ENCODE results near the gene JAG2. TPM values are rescaled to one million over a fixed set of nuclear protein-coding genes. Genes with fewer than 3 reads are reported as not detected.

Gene JAG2
- total and polyA plus RNA-seq, 3 experiments from 2014 or later: 0.15 to 1.2 (median 0.37) TPM

- Mint-ChIP-seq H3K27me3 (peaks cover 26 to 38% of the 10 kb centered on the region in 2 donors), H3K4me3 (no peak overlapping the region), H3K36me3 (peaks cover 0 to 6% (median 0%) of the 10 kb centered on the region in 3 donors), H3K27ac (no peak overlapping the region), H3K9me3 (no peaks in the 10 kb centered on the region), H3K4me1 (peaks cover 0 to 7% (median 0%) of the 10 kb centered on the region in 3 donors)
- POLR2A ChIA-PET: no interaction called here
- Histone ChIP-seq H3K4me3 (ENCODE audit: low read length) (no peak overlapping the region), H3K9me3 (ENCODE audit: low read length) (no peaks in the 10 kb centered on the region), H3K36me3 (ENCODE audit: insufficient read depth, low read length) (no peaks in the 10 kb centered on the region), H3K27me3 (ENCODE audit: insufficient read depth, low read length, poor library complexity, severe bottlenecking) (no peaks in the 10 kb centered on the region), H3K4me1 (ENCODE audit: insufficient read depth, low read length) (no peaks in the 10 kb centered on the region), H3K27ac (ENCODE audit: low read depth, low read length) (no peak overlapping the region)
- CTCF ChIA-PET: interaction anchor here (1.2 kb wide), 1 partner anchor 18 kb away, joined by 3 read pairs; no protein-coding TSS in a partner anchor
- no peak for DNase-seq
Measured at GRCh38 chr14:105107781-105108515, 60.6 kb downstream of the JAG2 start.

DNA sequence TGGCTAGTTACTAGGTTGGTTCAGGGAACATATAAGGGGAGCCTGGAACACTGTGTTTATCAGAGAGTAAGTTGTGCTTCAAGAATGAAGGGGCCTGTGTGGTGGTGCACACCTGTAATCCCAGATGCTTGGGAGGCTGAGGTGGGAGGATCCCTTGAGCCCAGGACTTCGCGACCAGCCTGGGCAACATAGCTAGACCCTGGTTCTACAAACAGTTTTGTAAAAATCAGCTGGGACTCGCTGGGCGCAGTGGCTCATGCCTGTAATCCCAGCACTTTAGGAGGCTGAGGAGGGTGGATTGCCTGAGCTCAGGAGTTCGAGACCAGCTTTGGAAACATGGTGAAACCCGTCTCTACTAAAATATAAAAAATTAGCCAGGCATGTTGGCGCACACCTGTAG is 61.2 kb downstream of the JAG2 start:
- Mint-ChIP-seq H3K27ac (no peak overlapping the region), H3K36me3 (peaks cover 0 to 6% (median 0%) of the 10 kb centered on the region in 3 donors), H3K27me3 (peaks cover 30 to 43% of the 10 kb centered on the region in 2 donors), H3K4me1 (peaks cover 0 to 7% (median 0%) of the 10 kb centered on the region in 3 donors), H3K4me3 (no peak overlapping the region), H3K9me3 (no peaks in the 10 kb centered on the region)
- H3K9me3 ChIP-seq (ENCODE audit: low read length): no peaks in the 10 kb centered on the region
- H3K36me3 ChIP-seq (ENCODE audit: insufficient read depth, low read length): no peaks in the 10 kb centered on the region
- no peak overlapping the region for H3K4me3 ChIP-seq (ENCODE audit: low read length)
- H3K27ac ChIP-seq (ENCODE audit: low read depth, low read length): no peak overlapping the region
- no peaks in the 10 kb centered on the region for H3K4me1 ChIP-seq (ENCODE audit: insufficient read depth, low read length)
- H3K27me3 ChIP-seq (ENCODE audit: insufficient read depth, low read length, poor library complexity, severe bottlenecking): no peaks in the 10 kb centered on the region
- CTCF ChIA-PET: interaction anchor here (1.2 kb wide), 1 partner anchor 17 kb away, joined by 3 read pairs; no protein-coding TSS in a partner anchor
- no peak for DNase-seq
- POLR2A ChIA-PET: no interaction called here

DNA sequence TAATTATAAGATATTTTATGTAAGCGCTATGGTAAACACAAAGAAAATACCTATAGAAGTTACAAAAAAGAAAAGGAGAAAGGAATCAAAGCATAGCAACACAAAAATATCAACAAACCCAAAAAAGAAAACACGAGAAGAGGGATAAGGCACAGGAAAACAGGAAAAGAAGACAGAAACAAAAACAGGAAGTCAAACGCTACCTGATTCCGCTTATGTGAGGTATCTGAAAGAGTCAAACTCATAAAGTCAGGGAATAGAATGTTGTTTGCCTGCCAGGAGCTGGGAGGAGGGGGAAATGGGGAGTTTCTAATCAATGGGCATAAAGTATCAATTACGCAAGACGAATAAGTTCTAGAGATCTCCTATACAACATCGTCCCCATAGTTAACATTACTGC is 63.4 kb downstream of the JAG2 start:
- H3K27me3 ChIP-seq (ENCODE audit: insufficient read depth, low read length, poor library complexity, severe bottlenecking): no peaks in the 10 kb centered on the region
- ChIA-PET POLR2A (interaction anchor here (0.6 kb wide), 1 partner anchor 11 kb away, joined by 4 read pairs; no protein-coding TSS in a partner anchor), CTCF (interaction anchor here (1.9 kb wide), 1 partner anchor 15 kb away, joined by 5 read pairs; no protein-coding TSS in a partner anchor)
- no peak overlapping the region for H3K4me3 ChIP-seq (ENCODE audit: low read length)
- H3K4me1 ChIP-seq (ENCODE audit: insufficient read depth, low read length): no peaks in the 10 kb centered on the region
- Mint-ChIP-seq H3K4me3 (no peak overlapping the region), H3K27ac (no peak overlapping the region), H3K4me1 (peaks cover 0 to 7% (median 0%) of the 10 kb centered on the region in 3 donors), H3K36me3 (peaks cover 0 to 6% (median 0%) of the 10 kb centered on the region in 3 donors), H3K9me3 (no peaks in the 10 kb centered on the region), H3K27me3 (peaks cover 40 to 60% of the 10 kb centered on the region in 2 donors)
- no peak overlapping the region for H3K27ac ChIP-seq (ENCODE audit: low read depth, low read length)
- H3K9me3 ChIP-seq (ENCODE audit: low read length): no peaks in the 10 kb centered on the region
- DNase-seq: no peak
- H3K36me3 ChIP-seq (ENCODE audit: insufficient read depth, low read length): no peaks in the 10 kb centered on the region

DNA sequence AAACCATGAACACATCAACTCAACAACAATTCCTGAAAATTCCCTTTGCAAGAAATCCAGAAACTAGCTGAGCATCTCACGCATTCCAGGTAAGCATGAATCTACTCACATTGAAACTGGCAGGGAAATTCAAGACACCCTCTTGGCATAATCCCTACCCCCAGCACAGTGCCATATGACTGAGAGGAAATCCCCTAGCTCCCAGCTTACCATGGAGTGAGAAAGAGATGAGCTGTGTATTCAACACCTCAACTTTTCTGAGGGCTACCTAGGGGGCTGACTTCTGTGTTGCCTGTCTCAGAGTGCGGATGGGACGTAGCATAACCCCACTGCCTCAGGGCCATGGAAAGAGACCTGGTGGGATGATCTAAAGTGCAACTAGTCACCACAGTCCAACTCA is 65.7 kb downstream of the JAG2 start:
- POLR2A ChIA-PET: no interaction called here
- Histone ChIP-seq H3K4me3 (ENCODE audit: low read length) (no peak overlapping the region), H3K27ac (ENCODE audit: low read depth, low read length) (no peak overlapping the region), H3K9me3 (ENCODE audit: low read length) (no peaks in the 10 kb centered on the region), H3K4me1 (ENCODE audit: insufficient read depth, low read length) (no peaks in the 10 kb centered on the region), H3K36me3 (ENCODE audit: insufficient read depth, low read length) (no peaks in the 10 kb centered on the region), H3K27me3 (ENCODE audit: insufficient read depth, low read length, poor library complexity, severe bottlenecking) (no peaks in the 10 kb centered on the region)
- DNase-seq: no peak
- no peak overlapping the region for H3K4me3 Mint-ChIP-seq
- H3K27me3 Mint-ChIP-seq: peaks cover 48 to 63% of the 10 kb centered on the region in 2 donors
- H3K36me3 Mint-ChIP-seq: peaks cover 0 to 6% (median 0%) of the 10 kb centered on the region in 3 donors
- H3K9me3 Mint-ChIP-seq: peaks cover 0 to 6% (median 0%) of the 10 kb centered on the region in 5 donors
- H3K4me1 Mint-ChIP-seq: peaks cover 0 to 7% (median 0%) of the 10 kb centered on the region in 3 donors
- H3K27ac Mint-ChIP-seq: no peak overlapping the region
- CTCF ChIA-PET: no interaction called here

- Mint-ChIP-seq H3K9me3 (peaks cover 0 to 6% (median 0%) of the 10 kb centered on the region in 5 donors), H3K27ac (no peak overlapping the region), H3K27me3 (peaks cover 45 to 60% of the 10 kb centered on the region in 2 donors), H3K36me3 (peaks cover 0 to 6% (median 0%) of the 10 kb centered on the region in 3 donors), H3K4me3 (no peak overlapping the region), H3K4me1 (peaks cover 0 to 7% (median 0%) of the 10 kb centered on the region in 3 donors)
- Histone ChIP-seq H3K4me3 (ENCODE audit: low read length) (no peak overlapping the region), H3K4me1 (ENCODE audit: insufficient read depth, low read length) (no peaks in the 10 kb centered on the region), H3K27ac (ENCODE audit: low read depth, low read length) (no peak overlapping the region), H3K36me3 (ENCODE audit: insufficient read depth, low read length) (no peaks in the 10 kb centered on the region), H3K9me3 (ENCODE audit: low read length) (no peaks in the 10 kb centered on the region), H3K27me3 (ENCODE audit: insufficient read depth, low read length, poor library complexity, severe bottlenecking) (no peaks in the 10 kb centered on the region)
- ChIA-PET POLR2A (no interaction called here), CTCF (no interaction called here)
- peak in 1 of 5 donors; percentile 3 for DNase-seq
Measured at GRCh38 chr14:105102361-105102870, 66.2 kb downstream of the JAG2 start.

- H3K4me1 Mint-ChIP-seq: peaks cover 0 to 7% (median 2%) of the 10 kb centered on the region in 3 donors
- no peak overlapping the region for H3K4me3 Mint-ChIP-seq
- H3K27ac Mint-ChIP-seq: no peak overlapping the region
- Histone ChIP-seq H3K27ac (ENCODE audit: low read depth, low read length) (no peak overlapping the region), H3K27me3 (ENCODE audit: insufficient read depth, low read length, poor library complexity, severe bottlenecking) (no peaks in the 10 kb centered on the region), H3K4me1 (ENCODE audit: insufficient read depth, low read length) (no peaks in the 10 kb centered on the region), H3K9me3 (ENCODE audit: low read length) (no peaks in the 10 kb centered on the region), H3K36me3 (ENCODE audit: insufficient read depth, low read length) (no peaks in the 10 kb centered on the region), H3K4me3 (ENCODE audit: low read length) (no peak overlapping the region)
- ChIA-PET CTCF (no interaction called here), POLR2A (no interaction called here)
- peaks cover 0 to 6% (median 0%) of the 10 kb centered on the region in 5 donors for H3K9me3 Mint-ChIP-seq
- peaks cover 0 to 6% (median 2%) of the 10 kb centered on the region in 3 donors for H3K36me3 Mint-ChIP-seq
- peak in 1 of 5 donors; percentile 40 for DNase-seq
- peaks cover 37 to 53% of the 10 kb centered on the region in 2 donors for H3K27me3 Mint-ChIP-seq
Measured at GRCh38 chr14:105100910-105101309, 67.7 kb downstream of the JAG2 start.

GRCh38 chr14:105099778-105100177 is 68.8 kb downstream of the JAG2 start:
- H3K9me3 Mint-ChIP-seq: peaks cover 0 to 6% (median 0%) of the 10 kb centered on the region in 5 donors
- H3K27me3 Mint-ChIP-seq: peaks cover 34 to 47% of the 10 kb centered on the region in 2 donors
- no peak for DNase-seq
- peaks cover 0 to 6% (median 2%) of the 10 kb centered on the region in 3 donors for H3K36me3 Mint-ChIP-seq
- H3K27ac Mint-ChIP-seq: no peak overlapping the region
- no peaks in the 10 kb centered on the region for H3K9me3 ChIP-seq (ENCODE audit: low read length)
- ChIA-PET POLR2A (no interaction called here), CTCF (interaction anchor here (1.3 kb wide), 1 partner anchor 12 kb away, joined by 3 read pairs; no protein-coding TSS in a partner anchor)
- H3K27ac ChIP-seq (ENCODE audit: low read depth, low read length): no peak overlapping the region
- H3K4me3 Mint-ChIP-seq: no peak overlapping the region
- no peaks in the 10 kb centered on the region for H3K36me3 ChIP-seq (ENCODE audit: insufficient read depth, low read length)
- H3K4me1 ChIP-seq (ENCODE audit: insufficient read depth, low read length): no peaks in the 10 kb centered on the region
- no peak overlapping the region for H3K4me3 ChIP-seq (ENCODE audit: low read length)
- H3K27me3 ChIP-seq (ENCODE audit: insufficient read depth, low read length, poor library complexity, severe bottlenecking): no peaks in the 10 kb centered on the region
- peaks cover 0 to 2% (median 0%) of the 10 kb centered on the region in 3 donors for H3K4me1 Mint-ChIP-seq

GRCh38 chr14:105098316-105098715 is 70.3 kb downstream of the JAG2 start:
- H3K27ac ChIP-seq (ENCODE audit: low read depth, low read length): no peak overlapping the region
- peaks cover 9% of the 10 kb centered on the region for H3K4me1 ChIP-seq (ENCODE audit: insufficient read depth, low read length)
- Mint-ChIP-seq H3K4me3 (peak overlapping the region in 1 of 7 donors; percentile 21), H3K9me3 (peaks cover 0 to 6% (median 0%) of the 10 kb centered on the region in 5 donors), H3K27me3 (peaks cover 28 to 37% of the 10 kb centered on the region in 2 donors), H3K36me3 (peaks cover 0 to 2% (median under 1%) of the 10 kb centered on the region in 3 donors), H3K4me1 (peaks cover 2 to 11% (median 7%) of the 10 kb centered on the region in 3 donors), H3K27ac (no peak overlapping the region)
- POLR2A ChIA-PET: no interaction called here
- no peaks in the 10 kb centered on the region for H3K9me3 ChIP-seq (ENCODE audit: low read length)
- CTCF ChIA-PET: interaction anchor here (1.3 kb wide), 1 partner anchor 10 kb away, joined by 3 read pairs; no protein-coding TSS in a partner anchor
- H3K36me3 ChIP-seq (ENCODE audit: insufficient read depth, low read length): no peaks in the 10 kb centered on the region
- no peak overlapping the region for H3K4me3 ChIP-seq (ENCODE audit: low read length)
- no peaks in the 10 kb centered on the region for H3K27me3 ChIP-seq (ENCODE audit: insufficient read depth, low read length, poor library complexity, severe bottlenecking)
- no peak for DNase-seq
